ENCODE data around the gene ADAMTS17.
A peak's percentile ranks its signal among the peaks of the same experiment; 100 is the strongest.

Gene ADAMTS17

GRCh38 chr15:99978426-99978825 lies 363.3 kb downstream of the ADAMTS17 start:
- DNase-seq (ENCODE audit: low read depth): no peak

GRCh38 chr15:99977929-99978328 lies 363.8 kb downstream of the ADAMTS17 start:
- DNase-seq (ENCODE audit: low read depth): no peak

GRCh38 chr15:99976811-99977271 lies 364.9 kb downstream of the ADAMTS17 start:
- DNase-seq (ENCODE audit: low read depth): no peak

GRCh38 chr15:99976000-99976399 lies 365.8 kb downstream of the ADAMTS17 start:
- DNase-seq (ENCODE audit: low read depth): no peak

DNA sequence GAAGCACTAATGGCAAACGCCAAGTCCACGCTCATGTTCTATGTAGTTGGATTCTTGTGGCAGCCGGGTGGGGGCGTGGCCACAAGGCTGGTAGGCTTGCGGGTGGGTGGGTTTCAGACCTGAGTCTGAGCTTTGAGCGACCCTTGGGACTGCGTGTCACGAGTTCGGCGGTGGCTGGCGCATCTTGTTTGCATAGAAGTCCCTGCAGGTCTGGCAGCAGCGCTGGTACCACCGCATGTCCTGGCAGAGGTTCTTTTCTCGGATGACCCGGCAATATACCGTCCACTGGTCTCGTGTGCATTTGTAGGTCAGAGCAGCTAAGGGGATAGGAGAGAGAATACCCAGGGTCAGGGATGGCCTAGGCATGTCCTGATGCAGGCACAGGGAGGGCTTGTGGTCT lies 367.5 kb downstream of the ADAMTS17 start:
- no peak for DNase-seq (ENCODE audit: low read depth)

DNA sequence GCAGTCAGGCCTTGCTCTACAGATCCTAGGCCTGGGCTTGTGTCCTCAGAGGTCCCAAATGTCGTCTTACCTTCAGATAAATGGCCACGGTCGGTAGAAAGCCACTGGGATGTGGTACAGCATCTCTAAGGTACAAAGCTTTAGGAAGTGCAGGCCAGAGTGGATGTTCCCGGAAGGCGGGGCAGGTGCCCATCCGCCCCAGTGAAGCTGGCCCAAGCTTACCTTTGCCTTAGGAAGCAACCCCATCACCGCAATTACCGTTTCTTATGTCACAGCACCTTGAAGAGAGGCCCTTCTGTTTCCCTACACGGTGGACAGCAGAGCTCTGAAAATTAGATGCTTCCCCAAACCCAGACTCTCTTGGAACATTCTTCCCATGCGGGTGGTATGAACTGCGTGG lies 368.4 kb downstream of the ADAMTS17 start:
- DNase-seq (ENCODE audit: low read depth): no peak

- DNase-seq (ENCODE audit: low read depth): no peak
Observed at GRCh38 chr15:99970891-99971430, 370.8 kb downstream of the ADAMTS17 start.

- no peak for DNase-seq (ENCODE audit: low read depth)
Observed at GRCh38 chr15:99969261-99969920, 372.4 kb downstream of the ADAMTS17 start.

- DNase-seq (ENCODE audit: low read depth): no peak
Observed at GRCh38 chr15:99967841-99968371, 373.9 kb downstream of the ADAMTS17 start.

DNA sequence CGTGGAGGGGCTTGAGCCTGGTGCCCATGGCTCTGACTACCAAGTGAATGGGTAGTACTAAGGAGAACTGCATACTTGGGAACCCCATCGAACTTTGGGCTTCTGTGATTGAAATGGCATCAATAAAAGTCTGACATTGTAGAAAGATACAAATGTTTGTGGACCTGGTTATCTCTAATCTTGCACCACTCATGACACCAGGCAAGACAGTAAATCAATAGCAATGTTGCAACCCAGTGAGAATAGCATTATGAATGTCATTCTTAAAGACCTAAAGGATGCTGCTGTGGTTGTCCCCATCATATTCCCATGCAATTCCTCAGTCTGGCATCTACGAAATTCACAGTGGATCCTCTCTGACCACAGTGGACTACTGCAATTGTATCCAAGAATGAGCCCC lies 375.0 kb downstream of the ADAMTS17 start:
- DNase-seq (ENCODE audit: low read depth): no peak

GRCh38 chr15:99965376-99965775 lies 376.4 kb downstream of the ADAMTS17 start:
- DNase-seq (ENCODE audit: low read depth): no peak

- no peak for DNase-seq (ENCODE audit: low read depth)
Observed at GRCh38 chr15:99963976-99964375, 377.8 kb downstream of the ADAMTS17 start.

- DNase-seq (ENCODE audit: low read depth): peak; percentile 9
Observed at GRCh38 chr15:99963096-99963825, 378.5 kb downstream of the ADAMTS17 start.

DNA sequence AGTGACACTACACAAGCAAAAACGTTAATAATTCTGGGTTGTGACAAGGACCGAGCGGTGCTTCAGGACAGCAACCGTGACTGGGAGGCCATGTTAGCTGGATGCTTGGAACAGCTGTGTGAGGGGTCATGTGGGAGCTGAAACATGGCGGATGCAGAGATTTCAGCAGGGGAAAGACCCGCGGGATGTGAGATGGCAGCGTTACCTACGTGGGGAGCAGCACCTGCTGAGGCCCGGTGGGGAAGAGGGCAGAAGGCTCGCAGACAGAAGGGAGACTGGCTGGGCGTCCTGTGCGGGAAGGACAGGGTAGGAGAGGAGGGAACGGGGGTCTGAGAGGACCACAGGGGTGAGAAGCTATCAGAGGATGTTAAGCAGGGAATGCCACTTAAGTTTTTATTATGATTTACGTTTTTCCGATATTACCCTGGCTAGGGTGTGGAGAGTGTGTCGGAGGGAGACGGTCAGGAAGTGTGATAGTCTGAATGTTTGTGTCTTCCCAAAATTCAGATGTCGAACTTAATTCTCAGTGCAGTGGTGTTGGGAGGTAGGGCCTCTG lies 379.7 kb downstream of the ADAMTS17 start:
- no peak for DNase-seq (ENCODE audit: low read depth)

GRCh38 chr15:99961011-99961441 lies 380.7 kb downstream of the ADAMTS17 start:
- no peak for DNase-seq (ENCODE audit: low read depth)

- DNase-seq (ENCODE audit: low read depth): no peak
Observed at GRCh38 chr15:99959326-99959725, 382.4 kb downstream of the ADAMTS17 start.

DNA sequence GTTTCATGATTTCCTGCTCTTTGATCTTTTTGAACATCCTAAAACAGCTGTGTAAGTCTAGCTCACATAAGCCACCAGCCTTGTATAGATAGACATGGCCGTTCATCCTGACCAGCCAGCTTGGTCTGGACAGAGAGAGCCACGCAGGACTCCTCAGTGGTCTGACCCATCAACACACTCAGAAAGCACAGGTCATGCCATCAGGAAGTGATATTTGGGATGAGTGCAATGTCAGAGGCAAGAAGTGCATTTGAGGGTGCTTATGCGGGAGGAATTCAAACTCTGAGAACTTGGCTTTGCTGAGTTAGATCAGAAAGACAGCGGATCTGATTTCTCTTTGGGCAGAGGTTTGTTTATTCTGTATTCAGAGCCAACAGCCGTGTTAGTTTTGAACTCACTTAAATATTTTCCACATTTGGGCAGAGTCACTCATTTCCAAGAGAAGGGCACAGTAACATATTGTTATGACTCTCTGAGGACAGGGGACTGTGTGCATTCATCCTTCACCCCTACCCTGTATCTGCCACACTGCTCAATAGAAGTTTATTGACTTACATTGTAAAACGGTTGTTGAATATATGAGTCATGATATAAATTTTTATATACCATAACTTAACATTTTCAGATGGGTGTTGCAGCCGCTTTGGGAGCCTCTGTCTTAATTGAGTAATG lies 383.2 kb downstream of the ADAMTS17 start:
- no peak for DNase-seq (ENCODE audit: low read depth)

GRCh38 chr15:99957642-99958013 lies 384.1 kb downstream of the ADAMTS17 start:
- DNase-seq (ENCODE audit: low read depth): no peak

DNA sequence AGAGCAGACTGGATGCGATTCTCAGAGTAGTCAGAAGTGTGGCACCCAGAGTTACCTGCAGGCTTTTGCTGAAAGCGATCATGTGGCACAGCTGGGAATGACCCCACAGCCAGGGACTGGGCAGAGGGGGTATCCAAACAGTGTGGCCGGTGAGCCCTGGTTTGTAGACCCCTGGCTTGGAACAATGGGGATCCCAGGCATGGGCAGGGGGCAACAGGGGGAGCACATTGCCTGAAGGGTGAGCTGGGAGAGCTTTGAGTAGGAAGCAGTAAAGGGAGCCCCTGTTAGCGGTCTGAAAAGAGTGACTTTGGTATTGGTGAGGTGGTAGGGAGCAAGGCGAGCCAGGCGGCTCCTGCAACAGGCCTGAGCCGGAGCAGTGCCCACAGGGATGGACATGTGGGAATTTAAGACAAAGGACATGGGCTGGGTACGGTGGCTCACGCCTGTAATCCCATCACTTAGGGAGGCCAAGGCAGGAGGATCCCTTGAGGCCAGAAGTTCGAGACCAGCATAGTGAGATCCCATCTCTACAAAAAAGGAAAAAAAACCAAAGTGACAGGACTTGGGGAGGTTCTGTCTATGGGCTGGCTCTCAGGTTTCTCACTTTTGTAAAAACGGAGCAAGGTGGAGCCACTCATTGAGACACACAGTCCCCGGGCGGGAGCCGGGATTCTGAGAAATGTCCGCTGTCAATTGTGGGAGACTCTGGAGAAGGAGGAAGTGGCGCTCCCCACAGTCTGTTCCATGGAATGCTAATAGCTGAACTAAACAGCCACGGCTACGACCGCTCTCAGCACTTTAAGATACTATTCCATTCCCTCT lies 384.7 kb downstream of the ADAMTS17 start:
- no peak for DNase-seq (ENCODE audit: low read depth)

- DNase-seq (ENCODE audit: low read depth): no peak
Observed at GRCh38 chr15:99956022-99956775, 385.6 kb downstream of the ADAMTS17 start.

GRCh38 chr15:99955532-99955931 lies 386.2 kb downstream of the ADAMTS17 start:
- no peak for DNase-seq (ENCODE audit: low read depth)

Data from GM04503 (cell line).